HepG2 (cell line): ENCODE data around the gene GJD3. TPM values are rescaled to one million over a fixed set of nuclear protein-coding genes. Genes with fewer than 3 reads are reported as not detected.

ENCODE experiments used
- ATAC-seq: fragments of 200-7000 bp; cut with Tn5 transposase; 3 replicates; pipeline ENCODE4 v1.9.1; 2020; ENCODE audit warnings: mild to moderate bottlenecking, moderate library complexity
- BruUV-seq: library from RNA; stranded (reverse); fragments of 400-500 nt; replicated peaks from 2 replicates; lab custom pipeline; 2021; lab: Mats Ljungman, UMichigan
- CTCF ChIA-PET: fragments of 300-600 bp; formaldehyde crosslinking; extraction: SDS; loops from one replicate; lab custom pipeline; 2021; ENCODE audit warnings: low total read pairs, inconsistent platforms, low intra/inter-chr PET ratio; lab: Yijun Ruan, JAX
- POLR2A ChIA-PET: fragments of 350-600 bp; sonication (Branson Sonifier 250); formaldehyde crosslinking; loops from one replicate; lab custom pipeline; 2020; ENCODE audit warnings: antibody characterized with exemption, inconsistent platforms; lab: Yijun Ruan, JAX
- DNase-seq: peaks from one replicate; pipeline ENCODE4 v3.0.0-alpha.2; 2015; ENCODE audit warnings: low spot score
- FAIRE-seq: peaks from 3 replicates; lab custom pipeline; 2011; peaks lifted over from hg19 to GRCh38; lab: Jason Lieb, UNC
- H2AFZ ChIP-seq: one replicate; pipeline ENCODE4 v1.6.1; 2011; ENCODE audit warnings: low read length, inconsistent platforms
- H3K27ac ChIP-seq: fragments of 300-600 bp; 3 replicates; pipeline ENCODE4 v1.8.0; 2011; ENCODE audit warnings: mixed run types, mild to moderate bottlenecking, mixed read lengths, low read length, inconsistent platforms; ENCODE audit not compliant: insufficient read depth; ENCODE audit errors: extremely low read length
- H3K27me3 ChIP-seq, 2 experiments: fragments of 200-600 bp in 1 of 2; 2 replicates in 1 of 2; 3 replicates in 1 of 2; pipeline versions ENCODE4 v1.6.0 to v1.8.0; 2011; ENCODE audit warnings: low read length in 2 of 2, mild to moderate bottlenecking in 2 of 2, moderate library complexity in 2 of 2, inconsistent platforms in 1 of 2; ENCODE audit not compliant: insufficient read depth in 2 of 2, control insufficient read depth in 1 of 2
- H3K36me3 ChIP-seq, 2 experiments: fragments of 200-600 bp in 1 of 2; replicated peaks in 1 of 2; 2 replicates in 1 of 2; 3 replicates in 1 of 2; pipeline versions ENCODE4 v1.5.1 to v1.8.0; 2011; ENCODE audit warnings: low read length in 2 of 2, inconsistent platforms in 1 of 2; ENCODE audit not compliant: insufficient read depth in 2 of 2, control insufficient read depth in 1 of 2
- H3K4me1 ChIP-seq: 2 replicates; pipeline ENCODE4 v1.5.1; 2012; ENCODE audit warnings: low read length, inconsistent platforms; ENCODE audit not compliant: insufficient read depth
- H3K4me2 ChIP-seq: 2 replicates; pipeline ENCODE4 v1.6.0; 2011; ENCODE audit warnings: low read depth, low read length, inconsistent platforms
- H3K4me3 ChIP-seq, 3 experiments: fragments of 200-600 bp in 1 of 3; sonication (generic), shearing (Covaris generic) in 1 of 3; replicated peaks in 1 of 3; 2 replicates each; pipeline ENCODE4 v1.5.1; 2011 to 2016; ENCODE audit warnings: low read length in 3 of 3, inconsistent platforms in 2 of 3, low read depth in 2 of 3, mild to moderate bottlenecking in 2 of 3, control low read depth in 1 of 3, mixed read lengths in 1 of 3; ENCODE audit not compliant: insufficient read depth in 1 of 3
- H3K79me2 ChIP-seq: one replicate; pipeline ENCODE4 v1.6.1; 2011; ENCODE audit warnings: low read length, inconsistent platforms; ENCODE audit not compliant: insufficient read depth
- H3K9ac ChIP-seq: 2 replicates; pipeline ENCODE4 v1.6.0; 2011; ENCODE audit warnings: mild to moderate bottlenecking, low read depth, low read length, inconsistent platforms; ENCODE audit not compliant: insufficient read depth
- H3K9me3 ChIP-seq: 2 replicates; pipeline ENCODE4 v1.5.1; 2012; ENCODE audit warnings: mild to moderate bottlenecking, low read length
- H4K20me1 ChIP-seq: 2 replicates; pipeline ENCODE4 v1.6.0; 2011; ENCODE audit warnings: inconsistent platforms, mild to moderate bottlenecking, low read length, moderate library complexity; ENCODE audit not compliant: insufficient read depth
- ZNF878 ChIP-seq: sonication (generic); formaldehyde crosslinking; IDR thresholded peaks from 2 replicates; pipeline ENCODE4 v1.8.1; 2023; ENCODE audit warnings: mild to moderate bottlenecking, missing genetic modification reagents, moderate library complexity
- whole genome bisulfite sequencing: methylation state at CpG from one replicate; pipeline ENCODE4 v1.1.6; 2017; ENCODE audit warnings: low lambda C conversion rate; 5-methylcytosine and 5-hydroxymethylcytosine counted together
- in situ Hi-C: cut with HindIII; loops from 2 replicates; pipeline ENCODE4 v1.10.0; 2017; ENCODE audit warnings: low pct_unique_long_range_greater_than_20kb; ENCODE audit not compliant: extremely low pct_ligation_motif_present
- intact Hi-C: fragments of 100-400 bp; cut with micrococcal nuclease; formaldehyde crosslinking; loops from one replicate; pipeline ENCODE4 v1.10.0; 2022; ENCODE audit not compliant: unreplicated experiment
- polyA plus RNA-seq, 8 experiments: library from polyadenylated mRNA; depleted of rRNA in 3 of 8; stranded (reverse) in 7 of 8; unstranded in 1 of 8; fragments of >200 nt; fragmentation: Illumina TruSeq in 4 of 8; extraction: Trizol in 4 of 8; gene quantifications; 2 replicates each; pipeline versions ENCODE4 v1.2.1 to v1.2.3, GENCODE V29; 2011 to 2016; ENCODE audit warnings: low read depth in 4 of 8, missing spikeins in 1 of 8, mixed read lengths in 1 of 8; ENCODE audit not compliant: insufficient read depth in 1 of 8
- total RNA-seq, 5 experiments: library from RNA; depleted of rRNA; stranded (reverse); fragments of >200 nt; fragmentation: Illumina TruSeq; extraction: Trizol; gene quantifications; 2 replicates each; pipeline ENCODE4 v1.2.3, GENCODE V29; 2016; ENCODE audit warnings: low read depth in 1 of 5
- TF ChIP-seq, protein P1 (sequence below): sonication (generic); formaldehyde crosslinking; IDR thresholded peaks from 2 replicates; pipeline ENCODE4 v1.4.0; 2020; ENCODE audit warnings: missing genetic modification reagents
- TF ChIP-seq, protein P2 (sequence below): sonication (generic); formaldehyde crosslinking; IDR thresholded peaks from 2 replicates; pipeline ENCODE4 v1.5.0; 2020; ENCODE audit warnings: missing genetic modification reagents, mild to moderate bottlenecking, borderline replicate concordance
- TF ChIP-seq, protein P3 (sequence below): sonication (generic); formaldehyde crosslinking; IDR thresholded peaks from 2 replicates; pipeline ENCODE4 v1.4.0; 2020; ENCODE audit warnings: mild to moderate bottlenecking, missing genetic modification reagents

GJD3 gene
- total and polyA plus RNA-seq, 2 of the 13 experiments (the other 11 are each of a cell fraction or from before 2014, with no cell fraction given): not detected

DNA sequence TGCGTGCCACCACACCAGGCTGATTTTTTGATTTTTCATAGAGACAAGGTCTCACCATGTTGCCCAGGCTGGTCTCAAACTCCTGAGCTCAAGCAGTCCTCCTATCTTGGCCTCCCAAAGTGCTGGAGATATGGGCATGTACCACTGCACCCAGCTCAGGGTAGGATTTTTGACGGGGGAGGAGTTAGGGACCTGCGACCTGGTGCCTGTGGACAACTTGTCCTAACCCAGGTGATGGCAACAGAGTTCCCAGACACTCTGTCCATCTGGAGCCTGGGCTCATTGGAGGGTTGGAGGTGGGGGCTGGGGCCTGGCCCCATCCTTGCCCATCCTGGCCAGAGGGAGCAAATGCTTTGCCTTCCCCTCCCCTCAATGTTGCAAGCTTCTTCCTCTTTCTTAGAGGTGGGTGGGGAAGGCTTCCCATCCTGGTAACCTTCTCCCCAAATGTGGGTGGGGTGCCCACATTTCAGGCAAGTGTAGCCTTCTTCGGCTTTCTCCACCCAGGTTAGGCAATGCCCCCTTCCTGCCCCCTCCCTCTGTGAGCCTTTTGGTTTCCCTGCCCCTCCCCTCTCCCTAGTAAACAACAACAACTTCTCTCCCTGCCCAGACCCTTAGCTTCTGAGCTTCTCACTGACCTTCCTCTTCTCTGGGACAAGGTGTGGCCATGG is 30.6 kb downstream of the GJD3 start:
- POLR2A ChIA-PET: interaction anchor here (1.0 to 3.0 kb wide), 7 partner anchors 10 to 25 kb away, joined by 3 to 11 read pairs (median 5); partner anchors contain the start of gene RARA

More for the DNA sequence above, 30.6 kb downstream of the GJD3 start:
- H3K4me1 ChIP-seq: peaks cover 61% of the 10 kb centered on the region
- 0 out of 6 replicates have a peak overlapping the region, but pooled peaks of 1 of the 3 experiments have one; percentile 12 for H3K4me3 ChIP-seq
- no peak overlapping the region for H3K9ac ChIP-seq
- CTCF ChIA-PET: no interaction called here
- H3K79me2 ChIP-seq: peaks cover 4% of the 10 kb centered on the region
- H3K4me2 ChIP-seq: no peak overlapping the region
- H3K36me3 ChIP-seq: peaks cover 0 to 7% of the 10 kb centered on the region in 2 experiments; a peak in 2 of 5 replicates
- H3K9me3 ChIP-seq: no peaks in the 10 kb centered on the region
- no peaks in the 10 kb centered on the region for H3K27me3 ChIP-seq
- ATAC-seq: no peak
- no peak for FAIRE-seq
- peak overlapping the region; percentile 31 for H3K27ac ChIP-seq
- in situ Hi-C loops: no loop called here
- DNase-seq: no peak
- no peak for TF ChIP-seq ZNF878 (CRISPR knock-in tag)
- TF ChIP-seq, protein P1, sequence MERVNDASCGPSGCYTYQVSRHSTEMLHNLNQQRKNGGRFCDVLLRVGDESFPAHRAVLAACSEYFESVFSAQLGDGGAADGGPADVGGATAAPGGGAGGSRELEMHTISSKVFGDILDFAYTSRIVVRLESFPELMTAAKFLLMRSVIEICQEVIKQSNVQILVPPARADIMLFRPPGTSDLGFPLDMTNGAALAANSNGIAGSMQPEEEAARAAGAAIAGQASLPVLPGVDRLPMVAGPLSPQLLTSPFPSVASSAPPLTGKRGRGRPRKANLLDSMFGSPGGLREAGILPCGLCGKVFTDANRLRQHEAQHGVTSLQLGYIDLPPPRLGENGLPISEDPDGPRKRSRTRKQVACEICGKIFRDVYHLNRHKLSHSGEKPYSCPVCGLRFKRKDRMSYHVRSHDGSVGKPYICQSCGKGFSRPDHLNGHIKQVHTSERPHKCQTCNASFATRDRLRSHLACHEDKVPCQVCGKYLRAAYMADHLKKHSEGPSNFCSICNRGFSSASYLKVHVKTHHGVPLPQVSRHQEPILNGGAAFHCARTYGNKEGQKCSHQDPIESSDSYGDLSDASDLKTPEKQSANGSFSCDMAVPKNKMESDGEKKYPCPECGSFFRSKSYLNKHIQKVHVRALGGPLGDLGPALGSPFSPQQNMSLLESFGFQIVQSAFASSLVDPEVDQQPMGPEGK: peak; percentile 39; the same call in 1 of the 2 replicates
- TF ChIP-seq, protein P2, sequence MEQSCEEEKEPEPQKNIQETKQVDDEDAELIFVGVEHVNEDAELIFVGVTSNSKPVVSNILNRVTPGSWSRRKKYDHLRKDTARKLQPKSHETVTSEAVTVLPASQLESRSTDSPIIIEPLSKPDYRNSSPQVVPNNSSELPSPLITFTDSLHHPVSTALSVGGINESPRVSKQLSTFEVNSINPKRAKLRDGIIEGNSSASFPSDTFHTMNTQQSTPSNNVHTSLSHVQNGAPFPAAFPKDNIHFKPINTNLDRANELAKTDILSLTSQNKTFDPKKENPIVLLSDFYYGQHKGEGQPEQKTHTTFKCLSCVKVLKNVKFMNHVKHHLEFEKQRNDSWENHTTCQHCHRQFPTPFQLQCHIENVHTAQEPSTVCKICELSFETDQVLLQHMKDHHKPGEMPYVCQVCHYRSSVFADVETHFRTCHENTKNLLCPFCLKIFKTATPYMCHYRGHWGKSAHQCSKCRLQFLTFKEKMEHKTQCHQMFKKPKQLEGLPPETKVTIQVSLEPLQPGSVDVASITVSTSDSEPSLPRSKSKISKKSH: 0 out of 2 replicates have a peak, but pooled peaks have one; percentile 27
- TF ChIP-seq, protein P3, sequence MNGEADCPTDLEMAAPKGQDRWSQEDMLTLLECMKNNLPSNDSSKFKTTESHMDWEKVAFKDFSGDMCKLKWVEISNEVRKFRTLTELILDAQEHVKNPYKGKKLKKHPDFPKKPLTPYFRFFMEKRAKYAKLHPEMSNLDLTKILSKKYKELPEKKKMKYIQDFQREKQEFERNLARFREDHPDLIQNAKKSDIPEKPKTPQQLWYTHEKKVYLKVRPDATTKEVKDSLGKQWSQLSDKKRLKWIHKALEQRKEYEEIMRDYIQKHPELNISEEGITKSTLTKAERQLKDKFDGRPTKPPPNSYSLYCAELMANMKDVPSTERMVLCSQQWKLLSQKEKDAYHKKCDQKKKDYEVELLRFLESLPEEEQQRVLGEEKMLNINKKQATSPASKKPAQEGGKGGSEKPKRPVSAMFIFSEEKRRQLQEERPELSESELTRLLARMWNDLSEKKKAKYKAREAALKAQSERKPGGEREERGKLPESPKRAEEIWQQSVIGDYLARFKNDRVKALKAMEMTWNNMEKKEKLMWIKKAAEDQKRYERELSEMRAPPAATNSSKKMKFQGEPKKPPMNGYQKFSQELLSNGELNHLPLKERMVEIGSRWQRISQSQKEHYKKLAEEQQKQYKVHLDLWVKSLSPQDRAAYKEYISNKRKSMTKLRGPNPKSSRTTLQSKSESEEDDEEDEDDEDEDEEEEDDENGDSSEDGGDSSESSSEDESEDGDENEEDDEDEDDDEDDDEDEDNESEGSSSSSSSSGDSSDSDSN (CRISPR knock-in tag): 0 out of 2 replicates have a peak, but pooled peaks have one; percentile 2
- TF ChIP-seq, all 625 proteins: peak for 3
- Histone ChIP-seq H2AFZ (no peak overlapping the region), H4K20me1 (no peaks in the 10 kb centered on the region)
- no TSS peak for BruUV-seq
- WGBS: 86% methylated on average over 4 of the region's 4 CpGs
- intact Hi-C loops: no loop called here
